GM12873 (cell line): ENCODE results near the gene THBS2.

ENCODE experiments used
- TF ChIP-seq, protein P1 (sequence below): IDR thresholded peaks from 2 replicates; pipeline ENCODE4 v1.5.1; 2012; ENCODE audit warnings: low read depth, mild to moderate bottlenecking, moderate library complexity, low read length, control low read depth; ENCODE audit not compliant: insufficient read depth; ENCODE audit errors: missing control alignments

THBS2 gene

DNA sequence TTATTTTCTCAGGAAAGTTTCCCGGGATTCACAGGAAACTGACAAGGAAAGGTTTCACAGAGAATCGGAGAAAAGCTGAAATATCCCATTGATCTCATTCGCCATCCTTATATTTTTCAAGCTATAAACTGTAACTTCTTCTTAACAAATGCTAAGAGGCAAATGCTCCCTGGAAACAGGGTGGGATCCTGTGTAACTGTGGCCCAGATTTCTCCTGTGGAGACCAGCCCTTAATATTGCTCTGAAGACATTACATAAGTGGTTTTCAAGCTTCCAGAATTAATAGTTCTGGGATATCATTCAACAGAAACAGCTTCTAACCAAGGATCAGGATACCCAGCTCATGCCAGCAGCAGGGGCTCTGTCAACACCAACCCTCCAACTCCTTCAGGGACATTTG lies 69.2 kb downstream of the THBS2 start:
- TF ChIP-seq, protein P1, sequence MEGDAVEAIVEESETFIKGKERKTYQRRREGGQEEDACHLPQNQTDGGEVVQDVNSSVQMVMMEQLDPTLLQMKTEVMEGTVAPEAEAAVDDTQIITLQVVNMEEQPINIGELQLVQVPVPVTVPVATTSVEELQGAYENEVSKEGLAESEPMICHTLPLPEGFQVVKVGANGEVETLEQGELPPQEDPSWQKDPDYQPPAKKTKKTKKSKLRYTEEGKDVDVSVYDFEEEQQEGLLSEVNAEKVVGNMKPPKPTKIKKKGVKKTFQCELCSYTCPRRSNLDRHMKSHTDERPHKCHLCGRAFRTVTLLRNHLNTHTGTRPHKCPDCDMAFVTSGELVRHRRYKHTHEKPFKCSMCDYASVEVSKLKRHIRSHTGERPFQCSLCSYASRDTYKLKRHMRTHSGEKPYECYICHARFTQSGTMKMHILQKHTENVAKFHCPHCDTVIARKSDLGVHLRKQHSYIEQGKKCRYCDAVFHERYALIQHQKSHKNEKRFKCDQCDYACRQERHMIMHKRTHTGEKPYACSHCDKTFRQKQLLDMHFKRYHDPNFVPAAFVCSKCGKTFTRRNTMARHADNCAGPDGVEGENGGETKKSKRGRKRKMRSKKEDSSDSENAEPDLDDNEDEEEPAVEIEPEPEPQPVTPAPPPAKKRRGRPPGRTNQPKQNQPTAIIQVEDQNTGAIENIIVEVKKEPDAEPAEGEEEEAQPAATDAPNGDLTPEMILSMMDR, result no peak

DNA sequence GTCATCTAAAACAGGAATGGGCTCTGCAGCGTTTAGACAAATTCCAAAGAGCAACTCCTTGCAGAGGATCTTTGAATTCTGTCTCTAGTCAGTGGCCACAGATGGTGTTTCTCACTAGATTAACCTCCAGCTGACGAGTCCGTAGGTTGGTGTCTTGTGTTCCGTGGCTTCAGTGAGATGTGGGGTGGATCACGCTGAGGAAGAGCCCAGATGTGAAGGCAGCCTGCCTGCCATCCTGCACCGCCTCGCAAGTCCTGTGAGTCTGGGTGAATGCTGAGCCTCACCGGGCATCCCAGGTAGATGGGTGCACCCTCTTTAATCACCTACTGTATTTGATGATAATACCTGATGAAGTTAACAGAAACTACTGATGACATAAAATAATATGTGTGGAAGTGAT lies 70.4 kb downstream of the THBS2 start:
- TF ChIP-seq, protein P1, result no peak

DNA sequence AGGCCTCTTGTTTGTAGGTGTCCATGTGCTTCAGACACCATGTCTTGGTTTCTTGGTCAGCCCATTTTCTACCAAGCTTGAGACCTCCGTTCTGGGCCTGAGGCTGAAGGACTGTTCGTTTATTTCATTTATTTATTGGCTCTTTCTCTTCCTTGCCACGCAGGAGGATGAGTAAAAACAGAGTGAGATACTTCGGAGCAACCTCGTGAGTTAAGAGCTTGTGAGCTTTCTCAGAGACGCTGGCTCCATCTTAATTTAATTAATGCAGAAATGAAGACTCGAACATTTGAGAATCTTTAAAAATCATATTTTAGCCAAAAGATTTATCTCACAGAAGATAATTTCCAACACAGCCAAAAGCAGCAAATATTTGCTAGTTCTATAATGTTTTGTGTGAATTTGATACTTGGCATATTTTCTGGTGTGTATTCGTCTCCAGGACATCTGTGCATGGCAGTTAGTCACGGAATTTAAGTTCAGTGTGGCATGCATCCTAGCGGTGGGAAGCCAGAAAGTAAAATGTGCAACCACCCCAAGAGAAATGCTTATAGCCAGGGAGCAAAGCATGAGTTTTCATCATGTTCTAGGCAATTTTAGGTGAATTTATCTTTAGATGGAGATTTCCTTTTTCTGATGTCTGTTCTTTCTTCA lies 76.0 kb downstream of the THBS2 start:
- TF ChIP-seq, protein P1, result no peak

DNA sequence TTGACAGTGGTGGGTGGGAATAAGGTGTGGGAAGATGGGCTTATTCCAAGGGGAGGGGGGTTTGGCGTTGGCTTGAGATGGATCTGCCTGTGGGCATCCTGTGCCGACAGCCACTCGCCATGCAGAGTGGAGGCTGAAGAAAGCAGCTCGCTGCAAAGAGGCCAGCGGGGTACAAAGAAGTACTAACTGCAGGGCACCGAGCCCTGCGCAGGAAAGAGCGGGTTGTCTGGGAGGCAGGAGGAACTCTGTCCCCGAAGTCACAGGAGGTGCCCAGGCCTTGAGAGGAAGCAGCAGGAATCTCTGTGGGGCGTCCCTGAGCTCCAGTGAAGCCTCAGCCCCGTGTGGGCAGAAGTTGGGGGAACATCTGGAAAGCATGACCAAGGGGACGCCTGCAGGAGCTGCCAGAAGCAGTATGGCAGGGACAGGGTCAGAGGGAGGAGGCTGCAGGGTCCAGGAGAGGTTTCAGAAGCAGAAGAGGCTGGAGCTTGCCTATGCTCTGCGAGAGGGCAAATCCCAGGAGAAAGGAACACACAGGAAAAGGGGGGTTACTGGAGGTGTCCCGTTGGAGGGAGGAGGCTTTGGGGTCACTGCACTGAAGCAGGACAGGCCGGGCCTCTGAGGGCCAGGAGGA lies 77.2 kb downstream of the THBS2 start:
- TF ChIP-seq, protein P1, result no peak

DNA sequence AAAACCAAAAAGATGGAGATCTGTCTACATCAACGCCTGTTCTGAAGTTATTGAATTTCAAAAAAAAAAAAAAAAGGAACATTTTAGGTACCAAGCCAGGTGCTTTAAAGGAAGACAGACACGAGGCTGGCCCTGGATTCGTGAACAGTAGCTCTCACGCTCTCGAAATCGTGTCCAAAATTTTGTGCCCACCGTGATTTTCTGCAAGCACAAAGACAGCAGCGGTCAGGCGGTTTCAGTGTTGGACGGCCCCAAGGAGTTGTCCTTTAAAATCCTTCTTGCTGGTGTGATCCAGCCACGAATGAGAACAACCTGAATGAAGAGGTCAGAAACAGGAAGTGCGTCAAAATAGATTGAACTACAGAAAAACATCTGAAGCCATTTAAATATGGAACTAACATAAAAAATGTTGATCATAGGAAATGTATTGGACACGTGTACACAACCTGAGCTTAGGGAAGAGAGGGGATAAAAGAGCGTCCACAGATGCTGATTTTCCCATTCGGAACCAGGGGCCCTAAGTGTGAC lies 78.2 kb downstream of the THBS2 start:
- TF ChIP-seq, protein P1, result no peak

DNA sequence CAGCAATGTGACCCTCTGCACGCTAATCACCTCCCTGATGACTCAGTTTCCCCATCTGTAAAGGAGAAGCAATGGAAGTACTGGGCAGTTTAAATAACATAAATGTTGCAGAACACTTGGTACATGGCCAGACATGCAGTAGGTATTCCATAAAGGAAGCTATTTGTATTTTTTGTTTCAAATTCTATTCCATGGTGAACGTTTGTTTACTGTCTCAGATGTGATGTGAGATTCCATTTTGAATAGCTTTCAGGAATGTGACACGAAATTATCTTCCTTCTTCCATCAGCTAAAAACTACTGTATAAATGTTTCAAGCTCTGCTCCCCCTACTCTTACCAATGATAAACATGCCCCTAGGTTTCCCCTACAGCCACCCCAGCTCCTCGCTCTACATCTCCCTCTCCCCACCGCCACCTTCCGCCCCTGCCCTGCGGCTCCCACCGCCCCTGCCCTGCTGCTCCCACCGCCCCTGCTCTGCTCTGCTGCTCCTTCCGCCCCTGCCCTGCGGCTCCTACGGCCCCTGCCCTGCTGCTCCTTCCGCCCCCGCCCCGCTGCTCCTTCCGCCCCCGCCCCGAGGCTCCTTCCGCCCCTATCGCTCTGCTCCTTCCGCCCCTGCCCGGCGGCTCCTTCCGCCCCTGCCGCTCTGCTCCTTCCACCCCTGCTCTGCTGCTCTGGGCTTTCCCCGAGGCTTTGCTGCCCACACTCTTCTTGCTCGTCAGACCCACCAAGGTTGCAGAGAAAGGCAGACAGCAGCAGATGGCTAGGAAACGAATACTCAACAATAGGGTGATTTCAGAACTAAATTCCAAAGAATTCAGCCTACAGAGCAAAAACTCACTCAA lies 78.9 kb downstream of the THBS2 start:
- TF ChIP-seq, protein P1, result no peak
